ENCODE data around the gene AHDC1. TPM values are rescaled to one million over a fixed set of nuclear protein-coding genes. Genes with fewer than 3 reads are reported as not detected.

Gene AHDC1
- total and polyA plus RNA-seq, 2 of the 13 experiments (the other 11 are each of a cell fraction or from before 2014, with no cell fraction given): 1.0 to 2.7 TPM

DNA sequence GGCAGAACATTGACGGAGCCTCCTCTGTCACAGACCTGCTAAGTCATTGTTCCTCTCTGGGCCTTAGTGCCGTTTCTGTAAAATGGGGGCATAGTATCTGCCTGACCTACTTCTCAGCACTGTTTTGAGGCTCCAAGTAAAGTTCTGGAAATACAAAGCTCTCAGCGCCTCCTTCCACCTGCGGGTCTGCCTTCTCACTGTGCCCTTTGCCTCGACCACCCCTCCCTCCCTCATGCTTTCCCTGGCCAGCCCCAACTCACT is 98.6 kb downstream of the AHDC1 start (continued):
- TF ChIP-seq, protein P1, sequence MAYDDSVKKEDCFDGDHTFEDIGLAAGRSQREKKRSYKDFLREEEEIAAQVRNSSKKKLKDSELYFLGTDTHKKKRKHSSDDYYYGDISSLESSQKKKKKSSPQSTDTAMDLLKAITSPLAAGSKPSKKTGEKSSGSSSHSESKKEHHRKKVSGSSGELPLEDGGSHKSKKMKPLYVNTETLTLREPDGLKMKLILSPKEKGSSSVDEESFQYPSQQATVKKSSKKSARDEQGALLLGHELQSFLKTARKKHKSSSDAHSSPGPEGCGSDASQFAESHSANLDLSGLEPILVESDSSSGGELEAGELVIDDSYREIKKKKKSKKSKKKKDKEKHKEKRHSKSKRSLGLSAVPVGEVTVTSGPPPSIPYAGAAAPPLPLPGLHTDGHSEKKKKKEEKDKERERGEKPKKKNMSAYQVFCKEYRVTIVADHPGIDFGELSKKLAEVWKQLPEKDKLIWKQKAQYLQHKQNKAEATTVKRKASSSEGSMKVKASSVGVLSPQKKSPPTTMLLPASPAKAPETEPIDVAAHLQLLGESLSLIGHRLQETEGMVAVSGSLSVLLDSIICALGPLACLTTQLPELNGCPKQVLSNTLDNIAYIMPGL (CRISPR knock-in tag; IDR thresholded peaks at IDR 0.05; ENCODE audit: borderline replicate concordance in 1 of 2, low read depth in 1 of 2): no peak
- peak; percentile 95 for TF ChIP-seq KDM1A (CRISPR knock-in tag; IDR thresholded peaks at IDR 0.05)
- TF ChIP-seq, protein P2, sequence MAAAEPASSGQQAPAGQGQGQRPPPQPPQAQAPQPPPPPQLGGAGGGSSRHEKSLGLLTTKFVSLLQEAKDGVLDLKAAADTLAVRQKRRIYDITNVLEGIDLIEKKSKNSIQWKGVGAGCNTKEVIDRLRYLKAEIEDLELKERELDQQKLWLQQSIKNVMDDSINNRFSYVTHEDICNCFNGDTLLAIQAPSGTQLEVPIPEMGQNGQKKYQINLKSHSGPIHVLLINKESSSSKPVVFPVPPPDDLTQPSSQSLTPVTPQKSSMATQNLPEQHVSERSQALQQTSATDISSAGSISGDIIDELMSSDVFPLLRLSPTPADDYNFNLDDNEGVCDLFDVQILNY (CRISPR knock-in tag; conservative IDR thresholded peaks at IDR 0.05): no peak
- TF ChIP-seq, protein P3, sequence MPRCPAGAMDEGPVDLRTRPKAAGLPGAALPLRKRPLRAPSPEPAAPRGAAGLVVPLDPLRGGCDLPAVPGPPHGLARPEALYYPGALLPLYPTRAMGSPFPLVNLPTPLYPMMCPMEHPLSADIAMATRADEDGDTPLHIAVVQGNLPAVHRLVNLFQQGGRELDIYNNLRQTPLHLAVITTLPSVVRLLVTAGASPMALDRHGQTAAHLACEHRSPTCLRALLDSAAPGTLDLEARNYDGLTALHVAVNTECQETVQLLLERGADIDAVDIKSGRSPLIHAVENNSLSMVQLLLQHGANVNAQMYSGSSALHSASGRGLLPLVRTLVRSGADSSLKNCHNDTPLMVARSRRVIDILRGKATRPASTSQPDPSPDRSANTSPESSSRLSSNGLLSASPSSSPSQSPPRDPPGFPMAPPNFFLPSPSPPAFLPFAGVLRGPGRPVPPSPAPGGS (CRISPR knock-in tag; IDR thresholded peaks at IDR 0.05): 0 out of 2 replicates have a peak, but pooled peaks have one; percentile 9
- TF ChIP-seq NFE2L2 (IDR thresholded peaks at IDR 0.05; ENCODE audit: low read length): peak; percentile 72; the same call in 1 of the 2 replicates
- TF ChIP-seq CHD4 (IDR thresholded peaks at IDR 0.05; ENCODE audit: borderline replicate concordance, low read length): peak; percentile 69; the same call in 1 of the 2 replicates
- TF ChIP-seq IKZF1 (IDR thresholded peaks at IDR 0.05): no peak
- TF ChIP-seq MAFG (CRISPR knock-in tag; IDR thresholded peaks at IDR 0.05): peak; percentile 80
- TF ChIP-seq SOX13 (IDR thresholded peaks at IDR 0.05): no peak
- TF ChIP-seq SOX13 (CRISPR knock-in tag; conservative IDR thresholded peaks at IDR 0.05 in 1 of 2, IDR thresholded peaks at IDR 0.05 in 1 of 2): peak in 1 of 2 experiments; percentile 54; a peak in 1 of 4 replicates
- 0 out of 2 replicates have a peak, but pooled peaks have one; percentile 15 for TF ChIP-seq ZNF3 (CRISPR knock-in tag; IDR thresholded peaks at IDR 0.05)

Measured in HepG2 (cell line).